ENCODE results near the gene CHCHD10. TPM values are rescaled to one million over a fixed set of nuclear protein-coding genes. Genes with fewer than 3 reads are reported as not detected.

Gene CHCHD10
- polyA plus RNA-seq, 1 experiment = 22.1 TPM

DNA sequence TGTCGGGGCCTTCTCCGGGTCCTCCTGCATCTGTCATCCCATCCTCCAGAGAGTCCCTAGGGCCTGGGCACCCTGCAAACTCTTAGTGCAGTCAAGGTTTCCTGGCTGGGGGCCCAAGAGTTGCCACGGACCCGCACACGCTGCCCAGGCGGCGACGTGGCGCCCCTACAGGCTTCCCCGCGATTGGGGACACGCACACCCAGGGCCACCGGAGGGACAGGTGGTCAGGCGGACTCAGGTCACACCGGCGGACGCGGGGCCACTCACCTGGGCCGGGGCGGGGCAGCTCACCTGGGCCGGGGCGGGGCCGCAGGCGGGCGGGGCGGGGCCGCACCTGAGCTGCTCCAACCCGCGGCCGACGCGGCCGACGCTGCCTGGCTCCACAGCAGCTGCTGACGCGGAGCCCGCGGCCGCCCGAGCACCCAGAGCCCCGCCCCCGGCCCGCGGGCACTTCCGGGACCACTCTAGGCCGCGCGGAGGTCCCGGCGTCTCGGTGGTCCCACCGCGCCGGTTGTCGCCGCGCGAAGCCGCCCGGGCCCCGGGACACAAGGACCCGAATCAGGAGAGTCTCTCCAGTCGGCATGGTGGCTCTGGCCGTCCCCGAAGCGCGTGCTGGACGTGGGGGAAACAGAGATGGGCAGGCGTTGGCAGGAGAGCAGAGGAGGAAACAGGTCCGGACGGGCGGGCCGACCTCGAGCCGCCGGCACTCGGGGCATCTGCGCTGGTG is 16.9 kb downstream of the CHCHD10 start, which contains the start of gene ZNF70:
ZNF70 (minus strand) TSS at position 399 of the 727 bp plus-strand sequence. CDS start 5,972 bp downstream, outside the sequence.
- H3K4me3 ChIP-seq (ENCODE audit: low read depth, low read length) = peak within 1 kb of the TSS; percentile 76
- ChIA-PET CTCF (interaction anchor here (0.9 kb wide), 3 partner anchors 12 to 34 kb away, joined by 3 to 5 read pairs (median 3); partner anchors contain the start of gene C22orf15), POLR2A (no interaction called here)
- no peak for DNase-seq (ENCODE audit: low read depth)
- H3K27me3 ChIP-seq (ENCODE audit: control insufficient read depth, insufficient read depth, low read length) = no peaks in the 10 kb centered on the region
- TF ChIP-seq, protein P1, sequence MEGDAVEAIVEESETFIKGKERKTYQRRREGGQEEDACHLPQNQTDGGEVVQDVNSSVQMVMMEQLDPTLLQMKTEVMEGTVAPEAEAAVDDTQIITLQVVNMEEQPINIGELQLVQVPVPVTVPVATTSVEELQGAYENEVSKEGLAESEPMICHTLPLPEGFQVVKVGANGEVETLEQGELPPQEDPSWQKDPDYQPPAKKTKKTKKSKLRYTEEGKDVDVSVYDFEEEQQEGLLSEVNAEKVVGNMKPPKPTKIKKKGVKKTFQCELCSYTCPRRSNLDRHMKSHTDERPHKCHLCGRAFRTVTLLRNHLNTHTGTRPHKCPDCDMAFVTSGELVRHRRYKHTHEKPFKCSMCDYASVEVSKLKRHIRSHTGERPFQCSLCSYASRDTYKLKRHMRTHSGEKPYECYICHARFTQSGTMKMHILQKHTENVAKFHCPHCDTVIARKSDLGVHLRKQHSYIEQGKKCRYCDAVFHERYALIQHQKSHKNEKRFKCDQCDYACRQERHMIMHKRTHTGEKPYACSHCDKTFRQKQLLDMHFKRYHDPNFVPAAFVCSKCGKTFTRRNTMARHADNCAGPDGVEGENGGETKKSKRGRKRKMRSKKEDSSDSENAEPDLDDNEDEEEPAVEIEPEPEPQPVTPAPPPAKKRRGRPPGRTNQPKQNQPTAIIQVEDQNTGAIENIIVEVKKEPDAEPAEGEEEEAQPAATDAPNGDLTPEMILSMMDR (IDR thresholded peaks at IDR 0.05; ENCODE audit: insufficient read depth, low read depth, low read length) = peak; percentile 30
- H3K36me3 ChIP-seq (ENCODE audit: control insufficient read depth, insufficient read depth, low read length) = no peaks in the 10 kb centered on the region

DNA sequence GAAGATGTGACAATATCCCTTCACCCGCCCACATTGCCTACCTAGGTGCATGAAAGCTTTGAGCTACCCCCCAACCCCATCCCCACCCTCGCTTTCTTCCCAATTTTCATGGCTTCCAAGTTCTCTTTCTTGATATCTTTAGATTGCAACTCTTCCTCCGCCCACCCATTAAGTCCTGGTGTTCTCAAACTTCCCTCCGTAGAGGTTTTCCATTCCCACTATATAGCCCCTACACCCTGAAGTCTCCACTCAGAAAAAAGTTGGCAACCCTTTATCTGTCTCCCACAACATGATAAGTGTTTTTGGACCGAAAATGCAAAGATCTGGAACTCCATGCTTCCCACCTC is 17.4 kb downstream of the CHCHD10 start:
- POLR2A ChIA-PET = no interaction called here
- TF ChIP-seq, protein P1 (IDR thresholded peaks at IDR 0.05; ENCODE audit: insufficient read depth, low read depth, low read length) = no peak
- H3K4me3 ChIP-seq (ENCODE audit: low read depth, low read length) = peak overlapping the region; percentile 76
- DNase-seq (ENCODE audit: low read depth) = no peak
- H3K27me3 ChIP-seq (ENCODE audit: control insufficient read depth, insufficient read depth, low read length) = no peaks in the 10 kb centered on the region
- CTCF ChIA-PET = interaction anchor here (0.9 to 1.3 kb wide), 3 partner anchors 12 to 33 kb away, joined by 3 to 5 read pairs (median 3); partner anchors contain the start of gene C22orf15
- no peaks in the 10 kb centered on the region; the same call in 1 of the 2 replicates for H3K36me3 ChIP-seq (ENCODE audit: control insufficient read depth, insufficient read depth, low read length)

DNA sequence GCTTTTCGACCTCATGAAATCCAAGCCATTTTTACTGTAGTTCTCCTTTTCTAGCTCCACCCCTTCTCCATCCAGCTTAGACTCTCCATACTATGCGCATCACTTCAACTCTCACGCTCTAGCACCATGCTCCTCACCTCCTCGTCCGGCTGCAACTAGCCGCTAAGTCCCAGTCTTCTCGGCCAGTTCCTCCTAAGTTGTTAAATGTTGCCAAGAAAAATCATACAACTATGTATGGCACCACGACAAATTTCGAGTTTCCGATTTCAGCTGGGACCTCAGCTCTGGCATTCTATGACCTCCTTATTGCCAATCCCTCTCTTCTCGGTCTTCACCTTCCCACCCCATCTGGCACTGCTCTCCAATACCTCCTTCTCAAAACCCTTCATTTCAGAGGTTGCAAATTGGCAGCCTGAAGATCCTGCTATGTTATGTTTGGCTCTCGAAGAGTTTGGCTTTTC is 17.9 kb downstream of the CHCHD10 start:
- POLR2A ChIA-PET = no interaction called here
- H3K36me3 ChIP-seq (ENCODE audit: control insufficient read depth, insufficient read depth, low read length) = no peaks in the 10 kb centered on the region; the same call in 1 of the 2 replicates
- TF ChIP-seq, protein P1 (IDR thresholded peaks at IDR 0.05; ENCODE audit: insufficient read depth, low read depth, low read length) = no peak
- no peak for DNase-seq (ENCODE audit: low read depth)
- CTCF ChIA-PET = interaction anchor here (1.3 kb wide), 1 partner anchor 23 kb away, joined by 3 read pairs; no protein-coding TSS in a partner anchor
- H3K4me3 ChIP-seq (ENCODE audit: low read depth, low read length) = 0 out of 2 replicates have a peak overlapping the region, but pooled peaks have one; percentile 76
- no peaks in the 10 kb centered on the region for H3K27me3 ChIP-seq (ENCODE audit: control insufficient read depth, insufficient read depth, low read length)

DNA sequence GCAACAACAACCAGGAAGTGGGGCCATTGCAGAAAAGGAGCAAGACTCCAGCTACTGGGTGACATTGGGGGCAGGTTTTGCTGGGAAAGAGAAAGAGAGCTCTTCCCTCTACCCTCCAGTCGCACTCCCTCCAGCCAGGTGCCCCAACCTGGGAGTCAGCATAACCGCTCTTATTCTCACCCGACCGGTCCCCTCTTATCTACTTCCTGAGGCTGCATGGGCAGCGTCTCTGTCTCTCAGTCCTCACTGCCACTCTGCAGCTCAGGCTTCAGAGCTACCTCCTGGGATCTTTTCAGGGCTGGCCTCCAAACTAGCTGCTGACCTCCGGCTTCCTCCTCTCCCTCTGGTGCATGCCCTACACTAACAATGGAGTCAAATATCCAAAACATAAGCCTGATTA is 22.0 kb downstream of the CHCHD10 start:
- peaks cover 20% of the 10 kb centered on the region for H3K36me3 ChIP-seq (ENCODE audit: control insufficient read depth, insufficient read depth, low read length)
- CTCF ChIA-PET = interaction anchor here (1.1 kb wide), 1 partner anchor 11 kb away, joined by 3 read pairs; no protein-coding TSS in a partner anchor
- POLR2A ChIA-PET = interaction anchor here (0.7 kb wide), 1 partner anchor 17 kb away, joined by 6 read pairs; the partner anchor contains the start of gene C22orf15
- TF ChIP-seq, protein P1 (IDR thresholded peaks at IDR 0.05; ENCODE audit: insufficient read depth, low read depth, low read length) = no peak
- H3K4me3 ChIP-seq (ENCODE audit: low read depth, low read length) = no peak overlapping the region
- H3K27me3 ChIP-seq (ENCODE audit: control insufficient read depth, insufficient read depth, low read length) = no peaks in the 10 kb centered on the region
- no peak for DNase-seq (ENCODE audit: low read depth)

DNA sequence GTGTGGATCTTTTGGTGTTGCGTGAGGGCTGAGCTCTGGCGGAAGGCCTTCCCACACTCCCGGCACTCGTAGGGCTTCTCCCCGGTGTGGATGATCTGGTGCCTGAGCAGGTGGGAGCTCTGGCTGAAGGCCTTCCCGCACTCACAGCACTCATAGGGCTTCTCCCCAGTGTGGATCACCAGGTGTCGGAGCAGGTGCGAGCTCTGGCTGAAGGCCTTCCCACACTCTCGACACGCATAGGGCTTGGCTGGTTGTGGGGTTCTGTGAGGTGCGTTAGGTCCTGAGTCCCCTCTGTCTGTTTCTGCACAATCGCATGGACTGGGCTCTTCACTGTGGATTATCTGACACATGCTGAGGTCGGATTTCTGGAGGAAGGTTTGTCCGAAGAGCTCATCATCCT is 23.3 kb downstream of the CHCHD10 start:
- ChIA-PET CTCF (interaction anchor here (0.6 to 1.3 kb wide), 3 partner anchors 10 to 490 kb away, joined by 3 to 5 read pairs (median 3); no protein-coding TSS in a partner anchor), POLR2A (no interaction called here)
- TF ChIP-seq, protein P1 (IDR thresholded peaks at IDR 0.05; ENCODE audit: insufficient read depth, low read depth, low read length) = no peak
- Histone ChIP-seq H3K4me3 (ENCODE audit: low read depth, low read length) (no peak overlapping the region), H3K36me3 (ENCODE audit: control insufficient read depth, insufficient read depth, low read length) (peaks cover 20% of the 10 kb centered on the region), H3K27me3 (ENCODE audit: control insufficient read depth, insufficient read depth, low read length) (no peaks in the 10 kb centered on the region)
- no peak for DNase-seq (ENCODE audit: low read depth)
